Activated CD4-positive, alpha-beta memory T cell treated with anti-CD3 and anti-CD28 coated beads for 36 hours (primary cell): Measurements from ENCODE around the gene TUBB4A. TPM values are rescaled to one million over a fixed set of nuclear protein-coding genes. Genes with fewer than 3 reads are reported as not detected.
"Not testable (repeated sequence)": the region's sequence is repeated elsewhere in the genome, so short reads cannot be mapped to it uniquely, and the experiment has no call there.

Experiments used
- CTCF ChIA-PET: fragments of 350-600 bp; sonication (Branson Sonifier 250); formaldehyde crosslinking; loops from one replicate; lab custom pipeline; 2021; ENCODE audit warnings: antibody characterized with exemption, inconsistent platforms; lab: Charles Lee
- POLR2A ChIA-PET: fragments of 350-600 bp; sonication (Branson Sonifier 250); formaldehyde crosslinking; loops from one replicate; lab custom pipeline; 2021; ENCODE audit warnings: antibody characterized with exemption; lab: Charles Lee
- DNase-seq: peaks from one replicate; pipeline ENCODE4 v3.0.0-alpha.2; 2020
- H3K27ac Mint-ChIP-seq: one replicate; pipeline ENCODE4 v1.8.0; 2021; ENCODE audit warnings: mixed read lengths
- H3K27me3 Mint-ChIP-seq: one replicate; pipeline ENCODE4 v1.8.0; 2021; ENCODE audit warnings: mixed read lengths
- H3K36me3 Mint-ChIP-seq: one replicate; pipeline ENCODE4 v1.8.0; 2021; ENCODE audit warnings: mixed read lengths
- H3K4me1 Mint-ChIP-seq: one replicate; pipeline ENCODE4 v1.8.0; 2021; ENCODE audit warnings: low read depth, mixed read lengths
- H3K4me3 Mint-ChIP-seq: one replicate; pipeline ENCODE4 v1.8.0; 2021; ENCODE audit warnings: mild to moderate bottlenecking, mixed read lengths
- H3K9me3 Mint-ChIP-seq: one replicate; pipeline ENCODE4 v1.8.0; 2021; ENCODE audit warnings: mixed read lengths
- intact Hi-C: fragments of 100-400 bp; cut with micrococcal nuclease; formaldehyde crosslinking; loops from one replicate; pipeline ENCODE4 v1.15.1; 2023
- total RNA-seq, 2 experiments: library from RNA; stranded (reverse); gene quantifications; one replicate each; pipeline ENCODE4 v1.2.3, GENCODE V29; 2021

Gene TUBB4A
- total RNA-seq, 2 experiments from 2014 or later = 8.3 to 11.2 TPM

GRCh38 chr19:6508028-6508771, 6.1 kb upstream of the TUBB4A start:
- intact Hi-C loops, H3K27ac Mint-ChIP-seq, DNase-seq, POLR2A ChIA-PET, H3K4me3 Mint-ChIP-seq, H3K9me3 Mint-ChIP-seq, H3K36me3 Mint-ChIP-seq, H3K4me1 Mint-ChIP-seq, H3K27me3 Mint-ChIP-seq: not testable (repeated sequence)
- CTCF ChIA-PET = interaction anchor here (1.3 kb wide), 1 partner anchor 9 kb away, joined by 3 read pairs; no protein-coding TSS in a partner anchor

GRCh38 chr19:6503407-6504201, 1.5 kb upstream of the TUBB4A start:
- H3K27ac Mint-ChIP-seq = no peak overlapping the region
- no peak for DNase-seq
- POLR2A ChIA-PET = interaction anchor here (0.9 kb wide), 1 partner anchor 22 kb away, joined by 4 read pairs; the partner anchor contains the start of gene DENND1C
- CTCF ChIA-PET = interaction anchor here (0.6 to 2.7 kb wide), 6 partner anchors 13 to 150 kb away, joined by 3 to 9 read pairs (median 4); partner anchors contain the start of gene DENND1C
- H3K4me1 Mint-ChIP-seq = peaks cover 10% of the 10 kb centered on the region
- peaks cover 17% of the 10 kb centered on the region for H3K27me3 Mint-ChIP-seq
- intact Hi-C loops = loop anchor here (2.0 kb wide), 2 partner anchors 23 to 43 kb away; partner anchors contain the start of gene DENND1C
- H3K4me3 Mint-ChIP-seq = no peak overlapping the region
- H3K36me3 Mint-ChIP-seq = no peaks in the 10 kb centered on the region
- no peaks in the 10 kb centered on the region for H3K9me3 Mint-ChIP-seq

- Mint-ChIP-seq H3K4me1 (peaks cover 10% of the 10 kb centered on the region), H3K9me3 (no peaks in the 10 kb centered on the region), H3K27ac (no peak overlapping the region), H3K27me3 (peaks cover 17% of the 10 kb centered on the region), H3K36me3 (no peaks in the 10 kb centered on the region), H3K4me3 (peak overlapping the region; percentile 71)
- DNase-seq = no peak
- ChIA-PET CTCF (interaction anchor here (1.0 kb wide), 1 partner anchor 19 kb away, joined by 4 read pairs; the partner anchor contains the start of gene DENND1C), POLR2A (interaction anchor here (0.8 to 1.6 kb wide), 2 partner anchors 16 to 63 kb away, joined by 3 to 4 read pairs; no protein-coding TSS in a partner anchor)
- intact Hi-C loops = no loop called here
Measured at GRCh38 chr19:6500837-6501739, 1.0 kb downstream of the TUBB4A start.

GRCh38 chr19:6499052-6499790, 2.9 kb downstream of the TUBB4A start:
- Mint-ChIP-seq H3K36me3 (no peaks in the 10 kb centered on the region), H3K27me3 (peaks cover 17% of the 10 kb centered on the region), H3K27ac (no peak overlapping the region), H3K4me3 (no peak overlapping the region), H3K4me1 (peaks cover 6% of the 10 kb centered on the region), H3K9me3 (no peaks in the 10 kb centered on the region)
- DNase-seq = no peak
- intact Hi-C loops = no loop called here
- ChIA-PET POLR2A (no interaction called here), CTCF (interaction anchor here (1.0 kb wide), 1 partner anchor 18 kb away, joined by 4 read pairs; the partner anchor contains the start of gene DENND1C)

GRCh38 chr19:6498294-6499036, 3.6 kb downstream of the TUBB4A start:
- H3K4me1 Mint-ChIP-seq = peaks cover 6% of the 10 kb centered on the region

GRCh38 chr19:6495947-6496346, 6.2 kb downstream of the TUBB4A start:
- no peak overlapping the region for H3K27ac Mint-ChIP-seq
- H3K27me3 Mint-ChIP-seq = peaks cover 4% of the 10 kb centered on the region
- intact Hi-C loops = no loop called here
- H3K36me3 Mint-ChIP-seq = no peaks in the 10 kb centered on the region
- no peak for DNase-seq
- ChIA-PET POLR2A (no interaction called here), CTCF (no interaction called here)
- H3K4me1 Mint-ChIP-seq = peaks cover 6% of the 10 kb centered on the region
- H3K9me3 Mint-ChIP-seq = peaks cover 9% of the 10 kb centered on the region
- H3K4me3 Mint-ChIP-seq = no peak overlapping the region

More at GRCh38 chr19:6498294-6499036, 3.6 kb downstream of the TUBB4A start:
- Mint-ChIP-seq H3K27ac (no peak overlapping the region), H3K9me3 (no peaks in the 10 kb centered on the region), H3K4me3 (no peak overlapping the region), H3K27me3 (peaks cover 13% of the 10 kb centered on the region), H3K36me3 (no peaks in the 10 kb centered on the region)
- intact Hi-C loops = no loop called here
- no peak for DNase-seq
- ChIA-PET CTCF (no interaction called here), POLR2A (no interaction called here)

GRCh38 chr19:6494438-6495036, 7.6 kb downstream of the TUBB4A start:
- POLR2A ChIA-PET = no interaction called here
- H3K9me3 Mint-ChIP-seq = peaks cover 9% of the 10 kb centered on the region
- intact Hi-C loops = no loop called here
- H3K4me3 Mint-ChIP-seq = no peak overlapping the region
- H3K27me3 Mint-ChIP-seq = no peaks in the 10 kb centered on the region
- DNase-seq = no peak
- no peak overlapping the region for H3K27ac Mint-ChIP-seq
- CTCF ChIA-PET = no interaction called here
- peaks cover 12% of the 10 kb centered on the region for H3K4me1 Mint-ChIP-seq
- no peaks in the 10 kb centered on the region for H3K36me3 Mint-ChIP-seq

- intact Hi-C loops = no loop called here
- H3K27ac Mint-ChIP-seq = no peak overlapping the region
- no peak overlapping the region for H3K4me3 Mint-ChIP-seq
- ChIA-PET POLR2A (no interaction called here), CTCF (interaction anchor here (1.9 kb wide), 1 partner anchor 25 kb away, joined by 6 read pairs; no protein-coding TSS in a partner anchor)
- peaks cover 9% of the 10 kb centered on the region for H3K9me3 Mint-ChIP-seq
- peaks cover 16% of the 10 kb centered on the region for H3K4me1 Mint-ChIP-seq
- no peak for DNase-seq
- H3K27me3 Mint-ChIP-seq = no peaks in the 10 kb centered on the region
- H3K36me3 Mint-ChIP-seq = no peaks in the 10 kb centered on the region
Measured at GRCh38 chr19:6491802-6492592, 10.1 kb downstream of the TUBB4A start.

- Mint-ChIP-seq H3K36me3 (no peaks in the 10 kb centered on the region), H3K9me3 (peaks cover 9% of the 10 kb centered on the region), H3K4me1 (peaks cover 16% of the 10 kb centered on the region), H3K27me3 (no peaks in the 10 kb centered on the region), H3K27ac (peak overlapping the region; percentile 90), H3K4me3 (peak overlapping the region; percentile 80)
- intact Hi-C loops = no loop called here
- ChIA-PET CTCF (interaction anchor here (0.7 to 1.6 kb wide), 2 partner anchors 15 to 330 kb away, joined by 4 read pairs; no protein-coding TSS in a partner anchor), POLR2A (interaction anchor here (0.8 to 1.0 kb wide), 2 partner anchors 9 to 66 kb away, joined by 3 read pairs; partner anchors contain the start of gene KHSRP)
- DNase-seq = no peak
Measured at GRCh38 chr19:6490134-6490533, 12.0 kb downstream of the TUBB4A start.
